SK-N-SH treated with all-trans-retinoic acid at 6 μM for 48 hours (cell line): ENCODE measurements around the gene GREB1L.

Experiments used
- CSDC2 ChIP-seq: fragments of 250-450 bp; sonication (Bioruptor Pico); IDR thresholded peaks from 2 replicates; pipeline ENCODE4 v1.5.0; 2020; ENCODE audit warnings: mild to moderate bottlenecking, moderate library complexity
- GLIS3 ChIP-seq: fragments of 250-450 bp; sonication (Bioruptor Pico); IDR thresholded peaks from 2 replicates; pipeline ENCODE4 v1.5.0; 2020; ENCODE audit warnings: mild to moderate bottlenecking, moderate library complexity
- TF ChIP-seq, protein P1 (sequence below): fragments of 250-450 bp; sonication (Bioruptor Pico); IDR thresholded peaks from 2 replicates; pipeline ENCODE4 v1.8.0; 2020; ENCODE audit warnings: mild to moderate bottlenecking, moderate library complexity, borderline replicate concordance

DNA sequence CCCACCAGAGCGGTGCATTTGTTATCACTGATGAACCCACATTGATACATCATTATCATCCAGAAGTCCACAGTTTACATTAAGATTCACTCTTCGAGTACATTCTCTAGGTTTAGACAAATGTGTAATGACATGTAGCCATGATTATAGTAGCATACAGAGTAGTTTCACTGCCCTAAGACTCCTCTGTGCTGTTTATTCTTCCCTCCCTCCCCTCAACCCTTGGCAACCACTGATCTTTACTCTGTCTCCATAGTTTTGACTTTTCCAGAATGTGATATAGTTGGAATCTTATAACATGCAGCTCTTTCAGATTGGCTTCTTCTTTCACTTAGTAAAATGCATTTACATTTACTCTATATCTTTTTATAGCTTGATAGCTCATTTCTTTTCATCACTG, 31.2 kb upstream of the GREB1L start:
- TF ChIP-seq, protein P1, sequence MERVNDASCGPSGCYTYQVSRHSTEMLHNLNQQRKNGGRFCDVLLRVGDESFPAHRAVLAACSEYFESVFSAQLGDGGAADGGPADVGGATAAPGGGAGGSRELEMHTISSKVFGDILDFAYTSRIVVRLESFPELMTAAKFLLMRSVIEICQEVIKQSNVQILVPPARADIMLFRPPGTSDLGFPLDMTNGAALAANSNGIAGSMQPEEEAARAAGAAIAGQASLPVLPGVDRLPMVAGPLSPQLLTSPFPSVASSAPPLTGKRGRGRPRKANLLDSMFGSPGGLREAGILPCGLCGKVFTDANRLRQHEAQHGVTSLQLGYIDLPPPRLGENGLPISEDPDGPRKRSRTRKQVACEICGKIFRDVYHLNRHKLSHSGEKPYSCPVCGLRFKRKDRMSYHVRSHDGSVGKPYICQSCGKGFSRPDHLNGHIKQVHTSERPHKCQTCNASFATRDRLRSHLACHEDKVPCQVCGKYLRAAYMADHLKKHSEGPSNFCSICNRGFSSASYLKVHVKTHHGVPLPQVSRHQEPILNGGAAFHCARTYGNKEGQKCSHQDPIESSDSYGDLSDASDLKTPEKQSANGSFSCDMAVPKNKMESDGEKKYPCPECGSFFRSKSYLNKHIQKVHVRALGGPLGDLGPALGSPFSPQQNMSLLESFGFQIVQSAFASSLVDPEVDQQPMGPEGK (CRISPR knock-in tag): no peak
- TF ChIP-seq GLIS3 (CRISPR knock-in tag) (no peak), CSDC2 (CRISPR knock-in tag) (no peak)
